Activated T-helper 2 cell treated with anti-CD3 and anti-CD28 coated beads, Interferon-gamma antibody, Interleukin-2, Interleukin-4, amounts not matched to agents 10 μg/mL and 5 μg/mL and 100 μg/mL, durations not matched to agents 14 hours and 24 hours and 36 hours (primary cell): ENCODE results near the gene FOXJ3. TPM values are rescaled to one million over a fixed set of nuclear protein-coding genes. Genes with fewer than 3 reads are reported as not detected.

Experiments used
- DNase-seq: peaks from one replicate; pipeline ENCODE4 v3.0.0; 2021; ENCODE audit warnings: low spot score
- H3K27ac Mint-ChIP-seq: one replicate; pipeline ENCODE4 v1.8.0; 2021; ENCODE audit warnings: mixed read lengths
- H3K27me3 Mint-ChIP-seq: one replicate; pipeline ENCODE4 v1.8.0; 2021; ENCODE audit warnings: low read depth, mixed read lengths
- H3K36me3 Mint-ChIP-seq: one replicate; pipeline ENCODE4 v1.8.0; 2021; ENCODE audit warnings: low read depth, mixed read lengths
- H3K4me1 Mint-ChIP-seq: one replicate; pipeline ENCODE4 v1.8.0; 2021; ENCODE audit warnings: low read depth, mixed read lengths
- H3K4me3 Mint-ChIP-seq: one replicate; pipeline ENCODE4 v1.8.0; 2021; ENCODE audit warnings: low read depth, mild to moderate bottlenecking, moderate library complexity, mixed read lengths
- H3K9me3 Mint-ChIP-seq: one replicate; pipeline ENCODE4 v1.8.0; 2021; ENCODE audit warnings: mixed read lengths
- intact Hi-C: fragments of 100-400 bp; cut with micrococcal nuclease; formaldehyde crosslinking; loops from one replicate; pipeline ENCODE4 v1.15.1; 2023
- total RNA-seq: library from RNA; stranded (reverse); gene quantifications from 2 replicates; pipeline ENCODE4 v1.2.3, GENCODE V29; 2022

The FOXJ3 gene
- total RNA-seq, 1 donor from 2014 or later = 46.4 TPM

- Mint-ChIP-seq H3K4me1 (no peaks in the 10 kb centered on the region), H3K9me3 (peaks cover 15% of the 10 kb centered on the region), H3K27ac (no peak overlapping the region), H3K27me3 (peaks cover 3% of the 10 kb centered on the region), H3K36me3 (no peaks in the 10 kb centered on the region), H3K4me3 (no peak overlapping the region)
- no peak for DNase-seq
- intact Hi-C loops = no loop called here
These were observed 171.9 kb downstream of the FOXJ3 start for GRCh38 chr1:42163114-42163513.

- DNase-seq = no peak
- H3K27ac Mint-ChIP-seq = no peak overlapping the region
- H3K9me3 Mint-ChIP-seq = peaks cover 15% of the 10 kb centered on the region
- intact Hi-C loops = no loop called here
- H3K4me1 Mint-ChIP-seq = peaks cover 6% of the 10 kb centered on the region
- H3K36me3 Mint-ChIP-seq = no peaks in the 10 kb centered on the region
- H3K27me3 Mint-ChIP-seq = peaks cover 3% of the 10 kb centered on the region
- H3K4me3 Mint-ChIP-seq = no peak overlapping the region
These were observed 172.9 kb downstream of the FOXJ3 start for GRCh38 chr1:42162181-42162580.

- Mint-ChIP-seq H3K27ac (no peak overlapping the region), H3K4me3 (no peak overlapping the region), H3K36me3 (no peaks in the 10 kb centered on the region), H3K27me3 (peaks cover 3% of the 10 kb centered on the region), H3K9me3 (peaks cover 15% of the 10 kb centered on the region), H3K4me1 (peaks cover 6% of the 10 kb centered on the region)
- no peak for DNase-seq
- intact Hi-C loops = no loop called here
These were observed 176.8 kb downstream of the FOXJ3 start for GRCh38 chr1:42158189-42158588.

- H3K36me3 Mint-ChIP-seq = no peaks in the 10 kb centered on the region
- H3K9me3 Mint-ChIP-seq = peaks cover 15% of the 10 kb centered on the region
- peaks cover 3% of the 10 kb centered on the region for H3K27me3 Mint-ChIP-seq
- no peak overlapping the region for H3K27ac Mint-ChIP-seq
- intact Hi-C loops = no loop called here
- DNase-seq = no peak
- no peak overlapping the region for H3K4me3 Mint-ChIP-seq
- H3K4me1 Mint-ChIP-seq = peaks cover 6% of the 10 kb centered on the region
These were observed 177.4 kb downstream of the FOXJ3 start for GRCh38 chr1:42157667-42158066.

GRCh38 chr1:42155362-42155761 is 179.7 kb downstream of the FOXJ3 start:
- Mint-ChIP-seq H3K4me3 (no peak overlapping the region), H3K9me3 (peaks cover under 1% of the 10 kb centered on the region), H3K4me1 (peaks cover 6% of the 10 kb centered on the region), H3K27ac (no peak overlapping the region), H3K36me3 (no peaks in the 10 kb centered on the region), H3K27me3 (peaks cover 5% of the 10 kb centered on the region)
- intact Hi-C loops = no loop called here
- DNase-seq = no peak

- Mint-ChIP-seq H3K9me3 (no peaks in the 10 kb centered on the region), H3K36me3 (no peaks in the 10 kb centered on the region), H3K27me3 (peaks cover 5% of the 10 kb centered on the region), H3K4me1 (peaks cover 6% of the 10 kb centered on the region), H3K27ac (no peak overlapping the region), H3K4me3 (no peak overlapping the region)
- no peak for DNase-seq
- intact Hi-C loops = no loop called here
These were observed 180.3 kb downstream of the FOXJ3 start for GRCh38 chr1:42154685-42155084.

GRCh38 chr1:42153624-42154023 is 181.4 kb downstream of the FOXJ3 start:
- no peak for DNase-seq
- Mint-ChIP-seq H3K36me3 (no peaks in the 10 kb centered on the region), H3K27ac (no peak overlapping the region), H3K4me1 (peaks cover 6% of the 10 kb centered on the region), H3K27me3 (peaks cover 3% of the 10 kb centered on the region), H3K4me3 (no peak overlapping the region), H3K9me3 (no peaks in the 10 kb centered on the region)
- intact Hi-C loops = no loop called here

GRCh38 chr1:42152907-42153600 is 182.0 kb downstream of the FOXJ3 start, which contains the start of gene GUCA2B:
Gene GUCA2B (plus strand): TSS chr1:42153410. CDS start chr1:42153451, 41 bp downstream.
- Mint-ChIP-seq H3K27ac (no peak within 1 kb of the TSS), H3K4me1 (peaks cover 6% of the 10 kb centered on the region), H3K9me3 (no peaks in the 10 kb centered on the region), H3K27me3 (peaks cover 3% of the 10 kb centered on the region), H3K4me3 (no peak within 1 kb of the TSS), H3K36me3 (no peaks in the 10 kb centered on the region)
- intact Hi-C loops = no loop called here
- DNase-seq = no peak

GRCh38 chr1:42152119-42152518 is 182.9 kb downstream of the FOXJ3 start:
- Mint-ChIP-seq H3K9me3 (no peaks in the 10 kb centered on the region), H3K27ac (no peak overlapping the region), H3K4me1 (no peaks in the 10 kb centered on the region), H3K27me3 (peaks cover 3% of the 10 kb centered on the region), H3K4me3 (no peak overlapping the region), H3K36me3 (no peaks in the 10 kb centered on the region)
- intact Hi-C loops = no loop called here
- no peak for DNase-seq

GRCh38 chr1:42150651-42151050 is 184.4 kb downstream of the FOXJ3 start:
- no peaks in the 10 kb centered on the region for H3K36me3 Mint-ChIP-seq
- H3K27me3 Mint-ChIP-seq = peaks cover 3% of the 10 kb centered on the region
- no peak overlapping the region for H3K27ac Mint-ChIP-seq
- H3K4me1 Mint-ChIP-seq = no peaks in the 10 kb centered on the region
- H3K9me3 Mint-ChIP-seq = no peaks in the 10 kb centered on the region
- no peak for DNase-seq
- intact Hi-C loops = no loop called here
- H3K4me3 Mint-ChIP-seq = no peak overlapping the region

- no peaks in the 10 kb centered on the region for H3K36me3 Mint-ChIP-seq
These were observed 186.9 kb downstream of the FOXJ3 start for GRCh38 chr1:42148166-42148565.

GRCh38 chr1:42146626-42147320 is 188.3 kb downstream of the FOXJ3 start:
- Mint-ChIP-seq H3K9me3 (no peaks in the 10 kb centered on the region), H3K4me3 (no peak overlapping the region), H3K27me3 (peaks cover 6% of the 10 kb centered on the region), H3K4me1 (peaks cover 5% of the 10 kb centered on the region), H3K27ac (no peak overlapping the region), H3K36me3 (no peaks in the 10 kb centered on the region)
- DNase-seq = peak; percentile 52
- intact Hi-C loops = no loop called here

More at GRCh38 chr1:42148166-42148565, 186.9 kb downstream of the FOXJ3 start:
- intact Hi-C loops = no loop called here
- Mint-ChIP-seq H3K27me3 (peaks cover 3% of the 10 kb centered on the region), H3K4me1 (peaks cover 3% of the 10 kb centered on the region), H3K4me3 (no peak overlapping the region), H3K27ac (no peak overlapping the region), H3K9me3 (no peaks in the 10 kb centered on the region)
- DNase-seq = no peak
